Bone marrow (tissue), 2 donors: ENCODE results near the gene KLHL35.

Experiments used
- DNase-seq, 2 donors: peaks; one replicate each; lab custom pipeline; 2025; lab: John Stamatoyannopoulos, UW

The KLHL35 gene

DNA sequence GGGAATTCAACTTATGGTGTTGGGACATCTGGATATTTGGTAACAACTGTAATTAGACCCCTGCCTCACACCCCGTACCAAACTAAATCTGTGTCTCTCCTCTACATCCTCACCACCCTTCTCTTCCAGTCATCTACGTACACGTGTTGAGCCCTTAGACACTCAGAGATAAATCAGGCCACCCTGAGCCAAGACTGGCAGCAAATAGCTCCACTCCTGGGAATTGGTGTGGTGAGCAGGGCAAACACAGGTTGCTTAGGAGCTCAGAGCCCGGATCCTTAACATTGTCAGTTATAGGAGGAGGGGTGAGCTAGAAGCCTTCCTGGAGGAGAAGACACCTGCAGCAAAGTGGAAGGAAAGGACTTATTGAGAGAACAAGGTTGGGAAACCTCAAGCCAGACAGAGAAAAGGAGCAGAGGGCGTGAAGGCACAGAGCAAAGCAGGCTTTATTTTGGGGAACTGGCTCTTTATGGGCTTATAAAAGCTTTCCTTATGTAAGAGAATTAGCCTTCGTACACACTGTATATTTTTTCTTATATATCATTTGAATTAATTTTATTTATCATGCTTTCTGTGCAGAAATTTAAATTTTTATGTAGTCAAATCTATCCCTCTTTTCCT lies 36.9 kb upstream of the KLHL35 start:
- DNase-seq, result no peak

DNA sequence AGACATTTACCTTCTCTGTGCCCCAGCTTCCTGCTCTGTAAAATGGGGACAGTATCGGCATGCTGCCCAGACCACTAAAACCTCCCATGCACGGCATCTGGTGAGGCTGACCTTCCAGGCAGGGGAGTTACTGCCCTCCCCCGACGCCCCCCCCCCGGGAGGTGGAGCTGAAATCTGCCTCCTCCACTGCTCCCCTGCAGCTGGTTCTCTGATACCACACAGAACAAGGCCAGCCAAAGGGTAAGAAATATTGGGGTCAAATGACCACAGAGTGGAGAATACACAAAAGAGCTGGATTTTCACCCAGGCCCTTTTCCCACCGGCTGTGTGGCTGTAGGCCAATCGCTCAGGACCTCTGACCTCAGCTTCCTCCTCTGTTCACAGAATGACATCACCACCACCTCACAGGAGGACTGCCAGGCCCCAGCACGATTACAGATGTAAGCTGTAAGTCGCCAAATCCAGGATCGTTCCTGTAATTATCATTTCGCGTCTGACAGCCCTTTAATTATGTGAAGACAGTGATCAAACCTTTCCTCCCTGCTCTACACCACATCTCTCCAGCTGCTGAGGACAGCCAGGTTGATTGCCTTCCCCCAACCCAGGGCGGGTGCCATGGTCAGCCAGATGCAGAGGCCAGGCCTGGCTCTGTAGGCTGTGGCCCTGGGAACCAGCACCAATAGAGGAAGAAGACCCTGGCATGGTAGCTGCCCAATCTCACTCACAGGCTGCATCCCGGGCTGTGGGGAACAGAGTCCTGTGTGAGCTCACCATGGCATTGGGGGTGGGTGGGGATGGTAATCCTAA lies 35.7 kb upstream of the KLHL35 start:
- no peak for DNase-seq

DNA sequence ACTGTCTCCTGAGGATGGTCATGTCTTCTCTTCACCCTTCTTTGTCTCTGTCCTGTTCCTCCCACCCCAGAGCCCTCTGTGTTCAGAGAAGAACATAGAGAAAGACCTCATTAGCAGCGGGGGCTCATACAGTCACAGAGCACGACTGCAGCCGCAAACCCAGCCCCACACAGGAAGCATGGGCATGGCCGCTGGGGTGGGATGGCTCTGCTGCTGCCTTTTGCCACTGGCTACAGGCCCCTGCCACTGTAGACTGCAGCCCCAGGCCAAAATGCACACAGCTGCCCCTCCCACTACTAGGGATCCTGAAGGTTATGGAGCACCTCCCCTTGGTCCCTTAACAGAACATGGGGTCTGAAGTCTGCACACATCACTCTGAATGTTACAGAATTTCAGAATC lies 34.9 kb upstream of the KLHL35 start:
- DNase-seq, result no peak

DNA sequence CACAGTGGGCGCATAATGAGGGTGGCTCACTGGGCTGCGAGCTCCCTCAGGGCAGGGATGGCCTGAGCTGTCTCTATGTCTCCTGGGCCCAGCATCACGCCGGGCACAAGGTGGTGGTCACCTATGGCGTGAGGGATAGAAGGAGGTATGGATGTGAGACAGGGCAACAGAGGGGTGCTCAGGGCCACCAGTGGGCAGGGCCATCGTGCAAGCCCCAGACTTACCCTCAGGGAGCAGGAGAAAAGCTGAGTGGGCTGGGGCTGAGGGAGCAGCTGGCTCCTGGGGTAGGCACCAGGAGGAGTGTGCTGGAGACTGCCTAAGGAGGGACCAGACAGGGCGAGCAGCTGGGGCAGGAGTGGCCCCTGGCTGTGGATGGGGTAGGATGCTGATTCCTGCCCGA lies 34.3 kb upstream of the KLHL35 start:
- no peak for DNase-seq

DNA sequence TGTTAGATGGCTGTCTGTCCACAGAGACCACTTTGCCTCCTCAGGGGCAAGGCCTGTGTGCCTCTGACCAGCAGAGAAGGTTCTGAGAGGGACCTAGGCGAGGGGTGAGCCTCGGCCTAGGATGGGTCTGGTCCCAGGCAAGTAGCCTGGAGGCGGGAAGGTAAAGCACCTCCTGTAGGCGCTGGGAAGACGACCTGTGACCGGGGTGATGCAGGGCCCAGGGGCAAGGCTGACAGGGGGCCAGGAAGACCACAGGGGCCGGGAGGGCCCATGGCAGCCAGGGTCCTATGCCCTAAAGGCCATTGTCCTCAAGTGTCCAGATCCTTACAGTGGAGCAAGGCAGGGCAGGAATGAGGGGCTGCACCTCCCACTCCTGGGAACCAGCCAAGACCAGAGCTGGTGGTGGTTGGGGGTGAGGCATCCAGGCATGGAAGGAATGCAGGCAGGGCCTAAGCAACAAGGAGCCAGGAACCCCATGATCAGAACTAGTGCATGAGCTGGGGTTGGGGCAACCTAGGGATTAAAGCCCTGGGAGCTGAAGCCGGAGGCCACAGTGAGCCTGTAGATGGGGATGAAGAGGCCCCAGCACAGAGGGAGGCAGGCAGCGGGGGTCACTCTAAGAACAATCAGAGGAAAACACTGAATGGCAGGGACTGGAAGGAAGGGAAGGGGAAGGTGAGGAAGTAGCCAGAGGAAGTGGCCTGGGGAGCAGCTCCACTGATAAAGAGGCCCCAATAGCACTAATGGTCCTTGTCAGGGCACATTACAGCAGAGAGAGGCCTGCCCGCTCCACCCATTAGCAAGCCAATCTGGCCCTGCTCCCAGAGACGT lies 32.9 kb upstream of the KLHL35 start:
- no peak for DNase-seq

DNA sequence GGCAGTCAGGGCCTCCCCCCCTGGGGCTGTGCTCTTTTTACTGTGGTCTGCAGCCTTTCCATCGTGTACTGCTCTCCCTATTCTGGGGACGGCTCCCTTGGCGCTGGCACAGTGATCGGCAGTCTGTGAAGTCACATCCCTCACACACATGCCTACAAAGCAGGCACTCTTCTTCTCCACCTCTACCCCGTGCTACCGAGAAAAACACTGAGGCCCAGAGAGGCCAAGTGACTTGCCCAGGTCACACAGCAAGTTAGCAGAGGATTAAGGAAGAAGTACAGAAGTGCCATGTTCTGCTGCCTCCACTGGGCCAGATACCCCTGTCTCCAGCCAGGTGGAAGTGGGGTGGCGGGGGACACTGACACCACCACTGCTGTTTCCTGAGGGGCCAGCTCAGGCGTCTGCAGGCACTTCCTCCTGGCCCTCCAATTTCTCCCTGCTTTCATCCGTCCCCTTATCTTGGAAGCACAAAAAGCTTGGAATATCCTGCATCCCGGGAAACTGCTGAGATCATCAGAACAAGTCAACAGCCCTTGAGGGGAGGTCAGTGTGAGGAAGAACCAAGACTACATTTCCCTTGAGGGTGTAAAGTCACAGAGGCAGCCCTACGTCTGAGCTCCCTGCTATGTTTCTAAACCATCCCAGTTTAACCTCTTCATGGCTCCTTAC lies 30.2 kb upstream of the KLHL35 start:
- no peak for DNase-seq

DNA sequence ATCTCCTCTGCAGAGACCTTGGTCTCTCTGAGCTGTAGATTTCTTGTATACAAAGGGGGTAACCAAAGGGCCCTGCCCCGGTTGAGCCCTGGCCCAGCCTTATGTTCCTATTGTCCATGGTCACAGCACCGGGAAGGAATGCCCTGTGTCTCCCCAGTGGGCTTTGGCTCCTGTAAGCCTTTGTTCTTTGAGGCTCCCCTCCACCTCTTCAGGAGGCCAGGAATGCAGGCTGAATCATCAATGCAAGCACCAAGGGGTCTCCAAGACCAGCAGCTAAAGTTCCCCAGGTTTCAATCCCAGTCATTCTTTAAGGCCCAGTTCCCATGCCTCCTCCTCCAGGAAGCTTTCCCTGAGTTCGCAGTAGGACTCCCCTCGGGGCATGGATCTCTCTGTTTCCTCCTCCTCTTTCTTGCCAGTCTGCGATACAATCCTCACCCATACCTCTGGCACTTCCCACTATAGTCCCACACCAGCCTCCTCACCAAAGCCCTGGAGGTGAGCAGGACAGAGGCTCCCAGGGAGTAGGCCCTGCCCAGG lies 29.2 kb upstream of the KLHL35 start:
- DNase-seq, result no peak

DNA sequence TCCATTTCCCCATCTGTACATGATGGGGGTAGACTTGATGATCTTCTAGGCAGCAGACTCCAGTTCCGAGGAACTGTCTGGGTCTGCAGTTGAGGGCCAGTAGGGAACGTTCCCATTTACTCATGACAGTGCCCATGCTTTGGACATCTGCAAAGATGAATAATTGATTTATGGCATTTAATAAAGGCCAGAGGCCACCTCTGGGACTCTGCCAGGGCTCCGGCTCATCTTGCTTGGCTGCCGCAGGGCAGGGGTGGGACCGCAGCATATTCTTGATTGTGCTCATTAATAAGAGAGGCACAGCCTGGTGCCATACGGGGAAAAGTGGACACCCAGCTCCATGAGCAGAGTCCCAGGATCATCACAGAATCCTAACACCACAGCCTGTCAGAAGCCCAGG lies 28.1 kb upstream of the KLHL35 start:
- DNase-seq, result no peak

DNA sequence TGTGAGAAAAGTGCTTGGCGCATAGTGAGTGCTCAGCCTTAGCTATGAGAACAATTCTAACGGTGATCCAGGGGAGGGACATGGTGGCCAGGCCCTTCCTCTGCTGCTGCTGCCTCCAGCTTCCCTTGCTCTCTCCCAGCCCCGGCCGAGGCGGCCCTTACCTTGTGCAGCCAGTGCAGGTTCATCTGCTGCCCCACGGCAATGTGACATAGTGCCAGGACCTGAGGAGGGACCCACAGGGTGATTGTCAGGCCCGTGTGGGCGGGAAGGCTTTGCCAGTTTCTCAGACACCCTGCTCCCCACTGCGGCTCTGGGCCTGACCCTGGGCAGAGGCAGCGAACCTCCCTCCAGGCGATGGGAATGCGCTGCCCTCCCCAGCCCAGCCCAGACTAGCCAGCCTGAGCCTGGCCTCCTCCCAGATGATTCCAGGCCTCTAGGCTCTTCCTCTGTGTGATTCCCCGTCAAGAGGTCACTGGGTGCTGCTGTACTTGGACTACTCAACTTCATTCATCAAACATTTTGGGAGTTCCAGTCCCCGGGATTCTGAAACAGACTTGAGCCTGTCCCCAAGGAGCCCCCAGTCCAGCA lies 23.7 kb upstream of the KLHL35 start:
- DNase-seq, result no peak

DNA sequence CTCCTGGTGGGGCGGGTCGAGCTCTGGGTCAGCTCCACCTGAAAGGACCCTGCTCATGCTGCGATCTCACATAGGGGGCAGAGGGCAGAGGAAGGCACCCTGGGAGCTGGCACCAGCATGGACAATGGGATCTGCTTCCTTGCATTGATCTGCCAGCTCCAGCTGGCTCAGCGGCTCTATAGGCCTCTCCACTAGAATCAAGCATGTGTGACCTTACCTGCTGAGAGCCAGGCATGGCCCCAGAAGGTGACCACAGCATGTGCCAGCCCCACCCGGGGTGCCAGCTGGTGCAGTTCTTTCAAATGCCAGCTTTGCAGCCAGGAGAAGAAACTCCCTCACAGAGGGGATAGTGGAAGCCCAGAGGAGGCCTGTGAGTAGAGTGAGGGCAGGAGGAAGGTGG lies 22.0 kb upstream of the KLHL35 start:
- DNase-seq, result no peak

DNA sequence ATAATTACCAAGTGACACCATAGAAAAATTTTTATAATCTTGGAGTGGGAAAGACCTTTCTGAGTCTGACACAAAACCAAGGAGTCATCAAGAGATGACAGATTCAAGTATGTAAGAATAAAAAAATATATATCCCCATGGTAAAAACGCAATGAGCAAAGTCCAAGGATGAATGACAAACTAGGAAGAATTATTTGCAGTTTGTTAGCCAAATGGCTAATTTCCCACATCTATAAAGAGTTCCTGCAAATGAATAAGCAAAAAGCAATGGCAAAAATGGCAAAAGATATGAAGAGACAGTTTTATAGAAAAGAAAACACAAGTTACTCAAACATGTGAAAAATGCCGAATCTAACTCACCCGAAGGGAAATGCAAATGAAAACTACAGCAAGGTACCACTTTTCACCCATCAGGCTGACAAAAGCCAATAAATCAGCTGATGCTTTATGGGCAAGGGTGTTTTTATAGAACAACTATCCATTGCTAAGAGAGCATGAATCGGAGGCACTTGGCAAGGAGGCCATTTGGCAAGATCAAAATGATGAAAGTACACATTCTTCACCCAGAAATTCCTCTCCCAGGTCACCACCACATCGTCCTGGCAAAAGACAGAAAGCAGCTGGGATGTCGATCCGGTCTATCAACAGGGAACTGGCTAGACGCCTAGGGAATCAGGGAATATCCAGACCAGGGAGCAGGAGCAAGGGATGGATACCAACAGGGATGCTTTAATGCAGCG lies 21.1 kb upstream of the KLHL35 start:
- DNase-seq, result no peak

DNA sequence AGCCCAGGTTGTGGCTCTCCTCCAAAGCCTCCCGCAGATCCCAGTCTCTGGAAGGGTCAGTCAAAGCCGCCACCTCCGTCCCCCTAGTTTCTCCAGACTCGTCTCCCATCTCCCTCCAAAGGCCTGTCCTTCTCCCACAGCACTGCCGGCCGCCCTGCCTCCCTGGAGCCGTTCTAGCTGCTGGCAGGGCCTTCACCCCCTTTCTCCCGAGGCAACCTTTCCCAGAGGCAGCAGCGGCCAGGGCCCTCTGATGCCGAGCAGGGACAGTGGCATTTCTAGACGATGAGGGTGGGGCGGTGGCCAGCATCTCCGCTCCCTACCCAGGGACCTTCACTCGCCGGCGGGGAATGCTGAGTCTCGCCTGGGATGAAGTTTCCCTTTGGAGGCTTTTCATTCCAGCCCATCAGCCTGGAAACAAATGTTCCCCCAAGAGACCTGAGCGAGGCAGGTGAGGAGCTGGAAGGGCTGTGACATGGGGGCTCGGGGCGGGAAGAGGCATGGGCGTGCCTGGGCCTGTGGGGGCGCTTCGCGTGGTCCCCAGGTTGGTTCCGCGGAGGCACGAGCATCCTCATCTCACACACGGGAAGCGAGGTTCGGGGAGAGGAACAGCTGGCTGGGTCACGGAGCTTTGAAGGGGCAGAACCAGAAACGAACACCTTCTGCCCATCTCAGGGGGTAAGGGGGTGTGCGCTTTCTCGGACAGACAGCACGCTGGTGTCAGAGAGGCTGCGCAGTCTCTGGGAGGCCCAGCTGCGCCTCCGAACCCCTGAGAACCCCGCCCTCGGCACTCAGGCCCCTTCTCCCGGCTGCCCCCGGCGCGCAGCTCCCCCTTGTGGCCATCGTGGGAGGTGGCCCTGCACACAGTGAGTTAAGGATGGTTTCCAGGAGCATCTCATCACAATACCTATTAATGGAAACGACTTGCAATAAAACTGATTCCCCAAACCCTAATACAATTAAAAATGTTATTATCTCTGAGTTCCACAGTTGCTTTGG lies 18.1 kb upstream of the KLHL35 start:
- no peak for DNase-seq

DNA sequence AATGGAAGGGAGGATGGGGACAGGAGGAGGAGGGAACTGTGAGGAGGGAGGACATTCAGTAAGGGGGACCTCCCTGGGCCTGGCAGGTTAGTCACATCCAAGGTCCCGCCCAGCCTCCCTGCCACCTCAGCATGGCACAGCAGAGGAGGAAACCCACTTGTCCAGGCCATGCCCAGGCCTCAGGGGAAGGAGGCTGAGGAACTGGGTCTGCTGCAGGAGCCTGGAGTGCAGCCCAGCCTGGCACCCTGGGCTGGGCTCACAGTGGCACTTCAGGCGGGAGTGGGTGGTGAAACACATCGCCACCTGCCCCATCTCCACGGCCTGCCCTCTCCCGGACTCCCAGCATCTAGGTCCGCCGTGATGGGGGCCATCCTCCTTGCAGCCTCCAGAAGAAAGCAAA lies 17.2 kb upstream of the KLHL35 start:
- DNase-seq, result no peak

DNA sequence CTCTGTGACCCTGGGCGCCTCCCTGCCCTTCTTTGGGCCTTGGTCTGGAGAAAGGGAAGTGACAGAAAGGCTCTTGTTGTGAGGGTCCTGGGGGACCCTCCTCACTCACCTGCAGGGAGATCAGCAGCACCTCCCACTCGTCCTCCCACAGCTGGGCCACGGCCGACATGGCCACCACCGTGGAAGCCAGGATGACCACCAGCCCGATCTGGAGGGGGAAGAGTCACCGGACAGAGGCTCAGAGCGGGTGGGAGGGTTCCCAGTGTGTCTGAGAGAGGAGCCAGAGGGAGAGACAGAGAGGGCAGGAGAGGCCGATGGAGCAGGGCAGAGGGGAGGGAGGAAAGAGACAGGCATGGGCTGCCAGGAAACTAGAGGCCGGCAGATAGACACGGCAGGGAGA lies 16.8 kb upstream of the KLHL35 start:
- DNase-seq, result no peak

DNA sequence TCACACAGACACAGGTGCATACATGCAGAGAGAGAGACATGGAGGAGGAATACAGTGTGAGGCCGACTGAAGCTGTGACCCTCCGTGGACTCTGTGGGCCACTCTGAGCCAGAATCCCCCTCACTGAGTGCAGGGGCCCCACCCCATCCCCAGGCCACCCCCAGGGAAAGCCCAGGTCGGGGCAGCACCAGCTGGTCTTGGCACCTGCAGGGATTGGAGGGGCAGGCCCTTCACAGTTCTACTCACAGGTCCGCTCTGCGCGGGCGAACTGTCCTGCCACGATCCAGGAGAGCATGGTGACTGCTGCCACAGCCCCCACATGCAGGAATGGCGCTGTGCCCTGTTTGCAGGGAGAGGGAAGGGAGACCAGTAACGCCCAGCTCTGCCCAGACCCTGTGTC lies 16.3 kb upstream of the KLHL35 start:
- no peak for DNase-seq

DNA sequence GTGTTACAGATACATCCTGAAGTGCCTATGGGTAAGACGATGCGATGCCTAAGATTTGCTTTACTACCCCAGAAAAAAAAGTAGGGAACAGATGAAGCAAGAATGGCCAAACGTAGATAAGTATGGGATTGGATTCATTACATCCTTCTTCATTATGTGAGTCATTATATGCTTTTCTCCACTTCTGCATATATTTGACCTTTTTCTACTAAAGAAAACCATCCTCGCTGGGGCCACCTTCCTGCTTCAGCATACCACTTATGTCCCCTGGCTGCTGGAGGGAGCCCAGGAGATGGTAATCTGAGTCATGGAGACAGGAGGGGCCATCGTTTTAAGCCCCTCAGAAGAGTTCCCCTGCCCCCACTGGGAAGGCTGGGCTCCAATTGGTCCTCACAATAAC lies 14.4 kb upstream of the KLHL35 start:
- no peak for DNase-seq

DNA sequence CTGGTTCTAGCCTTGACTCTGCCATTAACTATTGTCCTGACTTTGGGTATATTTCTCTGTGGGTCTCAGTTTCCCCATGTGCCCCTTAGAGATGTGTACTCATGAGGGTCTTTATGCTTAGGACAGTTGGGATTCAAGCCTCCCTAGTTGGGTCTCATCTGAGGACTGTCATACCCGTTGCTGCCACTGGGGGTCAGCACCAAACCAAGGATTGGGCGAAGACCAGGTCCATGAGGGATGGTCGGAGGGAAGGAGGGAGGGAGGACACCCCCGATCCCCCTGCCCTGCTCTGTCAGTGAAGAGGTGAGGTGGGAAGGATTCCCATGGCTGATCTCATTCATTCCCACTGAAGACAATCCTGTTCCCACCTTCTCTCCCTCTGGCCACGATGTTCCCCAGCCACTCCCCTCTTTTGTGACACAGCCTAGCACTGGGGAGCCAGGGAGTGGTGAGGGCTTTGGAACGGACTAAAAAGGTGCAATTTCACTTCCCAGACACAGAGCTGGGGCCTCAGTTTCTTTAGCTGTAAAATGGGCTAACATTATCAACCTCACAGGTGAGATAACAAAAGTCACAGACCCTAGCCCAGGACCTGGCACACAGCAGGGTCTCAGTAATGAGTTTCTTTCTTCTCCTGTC lies 12.4 kb upstream of the KLHL35 start:
- peak; percentile 40 to 41 for DNase-seq

DNA sequence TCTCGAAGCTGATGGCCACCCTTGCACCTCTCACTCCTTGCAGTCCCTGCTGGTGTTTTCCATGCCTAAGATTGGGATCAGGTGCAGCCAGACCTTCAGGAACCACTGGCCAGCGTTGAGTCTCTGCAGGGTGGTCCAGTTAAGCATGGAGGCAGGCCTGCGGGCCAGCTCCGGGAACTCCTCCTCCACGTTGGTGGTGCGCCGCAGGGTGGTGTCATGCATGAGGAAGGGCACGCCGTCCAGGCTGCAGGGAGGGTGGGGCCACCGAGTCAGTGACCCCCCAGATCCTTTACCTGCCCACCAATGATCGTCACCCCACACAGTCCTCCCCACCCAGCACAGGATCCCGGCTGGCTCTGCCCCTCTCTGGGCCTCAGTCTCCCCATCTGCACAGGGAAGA lies 10.0 kb upstream of the KLHL35 start:
- no peak for DNase-seq

DNA sequence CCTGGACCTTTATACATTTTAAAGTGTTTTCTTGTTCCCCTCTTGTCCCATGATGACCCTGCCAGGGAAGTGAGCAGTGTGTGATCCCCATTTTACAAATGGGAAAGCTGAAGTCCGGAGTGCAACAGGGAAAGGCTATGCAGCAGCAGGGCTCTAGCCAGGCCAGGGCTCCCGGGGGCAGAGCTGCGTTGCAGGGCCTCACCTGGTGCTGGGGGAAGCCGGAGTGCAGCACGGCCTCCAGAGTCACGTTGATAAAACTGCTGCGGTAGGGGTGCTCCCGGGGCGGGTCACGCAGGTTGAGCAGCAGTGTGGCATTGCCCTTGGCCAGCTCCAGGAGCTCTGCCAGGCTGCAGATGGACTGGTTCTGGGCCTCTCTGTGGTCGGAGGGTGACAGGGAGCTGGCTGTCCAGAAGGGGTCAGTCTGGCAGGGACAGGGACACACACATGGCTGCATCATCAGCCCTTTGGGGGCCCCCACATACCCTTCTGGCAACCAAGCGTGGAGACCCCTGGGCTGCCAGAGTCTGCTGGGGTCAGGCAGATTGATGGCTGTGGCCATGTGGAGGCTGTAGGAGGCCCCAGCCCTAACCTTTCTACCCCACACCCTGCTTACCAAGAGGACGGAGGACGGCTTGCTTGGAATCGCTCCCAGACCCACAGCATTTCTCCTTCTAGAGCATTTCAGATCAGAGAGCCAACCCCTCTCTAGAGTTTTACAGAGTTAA lies 9.3 kb upstream of the KLHL35 start:
- DNase-seq, result no peak
